H1 (cell line): ENCODE results near the gene PMEPA1. TPM values are rescaled to one million over a fixed set of nuclear protein-coding genes. Genes with fewer than 3 reads are reported as not detected.

ENCODE experiments used
- CTCF ChIA-PET: fragments of 300-600 bp; sonication (Branson Sonifier 250); formaldehyde crosslinking; loops from one replicate; lab custom pipeline; 2021; ENCODE audit not compliant: partially characterized antibody; lab: Charles Lee
- POLR2A ChIA-PET: fragments of 300-600 bp; sonication (Branson Sonifier 250); formaldehyde crosslinking; loops from one replicate; lab custom pipeline; 2021; ENCODE audit warnings: inconsistent platforms; ENCODE audit not compliant: partially characterized antibody; lab: Charles Lee
- DNase-seq, 2 experiments: peaks; one replicate each; pipeline versions ENCODE4 v3.0.0 to v3.0.0-alpha.2; 2010 to 2022; ENCODE audit warnings: low spot score in 2 of 2, low read depth in 1 of 2, mixed read lengths in 1 of 2
- FAIRE-seq: peaks from 2 replicates; lab custom pipeline; 2011; peaks lifted over from hg19 to GRCh38; lab: Jason Lieb, UNC
- H2AFZ ChIP-seq: 2 replicates; pipeline ENCODE4 v1.8.1; 2012; ENCODE audit warnings: low read length, inconsistent platforms
- H2AK5ac ChIP-seq: 2 replicates; pipeline ENCODE4 v1.6.1; 2013; ENCODE audit warnings: low read depth, low read length
- H2BK120ac ChIP-seq: replicated peaks from 2 replicates; pipeline ENCODE3; 2013; ENCODE audit warnings: low read depth, low read length, inconsistent platforms
- H2BK12ac ChIP-seq: 2 replicates; pipeline ENCODE4 v1.6.1; 2013; ENCODE audit warnings: low read depth, low read length
- H2BK15ac ChIP-seq: 2 replicates; pipeline ENCODE4 v1.6.1; 2013; ENCODE audit warnings: low read length
- H2BK20ac ChIP-seq: 2 replicates; pipeline ENCODE4 v1.6.1; 2013; ENCODE audit warnings: low read length
- H2BK5ac ChIP-seq: 2 replicates; pipeline ENCODE4 v1.6.1; 2013; ENCODE audit warnings: low read depth, low read length
- H3K14ac ChIP-seq: 2 replicates; pipeline ENCODE4 v1.6.1; 2013; ENCODE audit warnings: inconsistent platforms; ENCODE audit not compliant: insufficient read length
- H3K18ac ChIP-seq: 2 replicates; pipeline ENCODE4 v1.6.1; 2013; ENCODE audit warnings: low read length; ENCODE audit errors: extremely low read depth
- H3K23ac ChIP-seq: 2 replicates; pipeline ENCODE4 v1.6.1; 2013; ENCODE audit warnings: inconsistent platforms; ENCODE audit not compliant: insufficient read length
- H3K23me2 ChIP-seq: 2 replicates; pipeline ENCODE4 v1.6.1; 2013; ENCODE audit warnings: low read depth, low read length
- H3K27ac ChIP-seq: 2 replicates; pipeline ENCODE4 v1.6.1; 2011; ENCODE audit warnings: low read depth, low read length, inconsistent platforms
- H3K27me3 ChIP-seq, 4 experiments: replicated peaks in 1 of 4; 1 replicate in 1 of 4; 2 replicates in 3 of 4; pipeline versions ENCODE4 v1.6.1 to v1.8.1; 2011 to 2013; ENCODE audit warnings: low read length in 3 of 4, mild to moderate bottlenecking in 3 of 4, inconsistent platforms in 2 of 4, mixed read lengths in 2 of 4, moderate library complexity in 1 of 4; ENCODE audit not compliant: control insufficient read depth in 3 of 4, insufficient read depth in 3 of 4; ENCODE audit errors: extremely low read depth in 1 of 4
- H3K36me3 ChIP-seq, 4 experiments: 2 replicates each; pipeline versions ENCODE4 v1.6.1 to v1.8.1; 2011 to 2013; ENCODE audit warnings: mild to moderate bottlenecking in 4 of 4, low read length in 3 of 4, moderate library complexity in 2 of 4, control low read depth in 1 of 4, inconsistent platforms in 1 of 4; ENCODE audit not compliant: insufficient read depth in 4 of 4, control insufficient read depth in 2 of 4
- H3K4ac ChIP-seq: replicated peaks from 2 replicates; pipeline ENCODE3; 2013; ENCODE audit warnings: low read length, low read depth, mixed read lengths, inconsistent platforms; ENCODE audit not compliant: insufficient read length
- H3K4me1 ChIP-seq, 4 experiments: replicated peaks in 1 of 4; 1 replicate in 1 of 4; 2 replicates in 3 of 4; pipeline versions ENCODE4 v1.6.1 to v1.8.1; 2011 to 2013; ENCODE audit warnings: low read length in 3 of 4, inconsistent platforms in 2 of 4, mixed read lengths in 1 of 4; ENCODE audit not compliant: insufficient read depth in 4 of 4, control insufficient read depth in 3 of 4
- H3K4me2 ChIP-seq, 2 experiments: 2 replicates each; pipeline versions ENCODE4 v1.6.1 to v1.8.1; 2011 to 2013; ENCODE audit warnings: low read depth in 2 of 2, low read length in 2 of 2, control low read depth in 1 of 2, inconsistent platforms in 1 of 2, mild to moderate bottlenecking in 1 of 2; ENCODE audit not compliant: insufficient read depth in 1 of 2
- H3K4me3 ChIP-seq, 4 experiments: fragments of 200-600, 300-600 bp in 1 of 4; sonication (generic), shearing (Covaris generic), sonication (Bioruptor Twin) in 1 of 4; 2 replicates each; pipeline versions ENCODE4 v1.5.1 to v1.8.1; 2011 to 2016; ENCODE audit warnings: low read length in 4 of 4, low read depth in 3 of 4, control low read depth in 2 of 4, inconsistent platforms in 2 of 4, mild to moderate bottlenecking in 2 of 4, mixed read lengths in 1 of 4, moderate library complexity in 1 of 4; ENCODE audit not compliant: insufficient read depth in 2 of 4; ENCODE audit errors: extremely low read depth in 1 of 4
- H3K56ac ChIP-seq: replicated peaks from 2 replicates; pipeline ENCODE3; 2013; ENCODE audit warnings: low read depth, mild to moderate bottlenecking, mixed read lengths, low read length, inconsistent platforms; ENCODE audit not compliant: insufficient read length
- H3K79me1 ChIP-seq: 2 replicates; pipeline ENCODE4 v1.6.1; 2013; ENCODE audit warnings: low read depth, low read length, control low read depth
- H3K79me2 ChIP-seq, 2 experiments: 2 replicates each; pipeline versions ENCODE4 v1.6.1 to v1.8.1; 2012 to 2013; ENCODE audit warnings: low read length in 2 of 2, mild to moderate bottlenecking in 2 of 2, inconsistent platforms in 1 of 2; ENCODE audit not compliant: insufficient read depth in 2 of 2, control insufficient read depth in 1 of 2
- H3K9ac ChIP-seq, 4 experiments: replicated peaks in 1 of 4; 1 replicate in 1 of 4; 2 replicates in 3 of 4; pipeline versions ENCODE4 v1.6.1 to v1.8.1; 2011 to 2013; ENCODE audit warnings: low read depth in 3 of 4, low read length in 3 of 4, control low read depth in 2 of 4, mild to moderate bottlenecking in 2 of 4, moderate library complexity in 2 of 4, inconsistent platforms in 1 of 4; ENCODE audit errors: extremely low read depth in 1 of 4
- H3K9me3 ChIP-seq, 2 experiments: 2 replicates each; pipeline versions ENCODE4 v1.6.1 to v1.8.1; 2012 to 2013; ENCODE audit warnings: mild to moderate bottlenecking in 2 of 2, moderate library complexity in 2 of 2, control low read depth in 1 of 2, inconsistent platforms in 1 of 2, low read depth in 1 of 2, low read length in 1 of 2, mixed read lengths in 1 of 2; ENCODE audit not compliant: insufficient read depth in 2 of 2
- H4K20me1 ChIP-seq, 2 experiments: replicated peaks in 1 of 2; 2 replicates each; pipeline versions ENCODE3 to v1.8.1; 2011 to 2013; ENCODE audit warnings: inconsistent platforms in 2 of 2, low read length in 2 of 2, mild to moderate bottlenecking in 1 of 2; ENCODE audit not compliant: insufficient read depth in 2 of 2, control insufficient read depth in 1 of 2
- H4K5ac ChIP-seq: 2 replicates; pipeline ENCODE4 v1.6.1; 2013; ENCODE audit warnings: low read length, low read depth, mixed read lengths, inconsistent platforms; ENCODE audit not compliant: insufficient read length
- H4K8ac ChIP-seq: 2 replicates; pipeline ENCODE4 v1.8.0; 2013; ENCODE audit warnings: mild to moderate bottlenecking, moderate library complexity, low read length, inconsistent platforms; ENCODE audit not compliant: insufficient read depth; ENCODE audit errors: extremely low read depth
- H4K91ac ChIP-seq: replicated peaks from 2 replicates; pipeline ENCODE3; 2013; ENCODE audit warnings: low read length, mixed read lengths, inconsistent platforms; ENCODE audit not compliant: insufficient read length
- HDAC2 ChIP-seq, 2 experiments: fragments of 300-600 bp in 1 of 2; sonication (generic) in 1 of 2; IDR thresholded peaks; 2 replicates each; pipeline ENCODE4 v1.6.1; 2011 to 2012; ENCODE audit warnings: low read depth in 2 of 2, low read length in 2 of 2, mild to moderate bottlenecking in 2 of 2, moderate library complexity in 2 of 2, borderline replicate concordance in 1 of 2, inconsistent platforms in 1 of 2
- HDAC6 ChIP-seq: IDR thresholded peaks from one replicate; pipeline ENCODE4 v1.7.1; 2012; ENCODE audit warnings: low read depth, mild to moderate bottlenecking, inconsistent platforms, low read length, moderate library complexity
- JUN ChIP-seq: IDR thresholded peaks from 2 replicates; pipeline ENCODE4 v1.6.1; 2011; ENCODE audit warnings: low read depth, mild to moderate bottlenecking, improper control_type of control experiment, low read length
- SAP30 ChIP-seq: fragments of 300-600 bp; sonication (generic); IDR thresholded peaks from 2 replicates; pipeline ENCODE4 v1.7.1; 2012; ENCODE audit warnings: low read length, moderate library complexity, mild to moderate bottlenecking, inconsistent platforms; ENCODE audit not compliant: insufficient read depth, insufficient replicate concordance
- SIRT6 ChIP-seq: IDR thresholded peaks from one replicate; pipeline ENCODE4 v1.7.1; 2012; ENCODE audit warnings: low read length, inconsistent platforms
- SP4 ChIP-seq: IDR thresholded peaks from 2 replicates; pipeline ENCODE4 v1.6.1; 2012; ENCODE audit warnings: low read length, inconsistent platforms
- WGBS, 2 experiments: shearing (Covaris generic) in 1 of 2; methylation state at CpG; one replicate each; pipeline versions ENCODE4 v1.1.6 to v1.1.7; 2013 to 2015; ENCODE audit warnings: low lambda C conversion rate in 2 of 2, mixed read lengths in 2 of 2, inconsistent platforms in 1 of 2, low coverage in 1 of 2, missing lambda C conversion rate in 1 of 2; ENCODE audit not compliant: insufficient replicate concordance in 2 of 2, insufficient coverage in 1 of 2, insufficient read length in 1 of 2; ENCODE audit errors: extremely low coverage in 1 of 2, missing lambda C conversion rate in 1 of 2; 5-methylcytosine and 5-hydroxymethylcytosine counted together
- polyA plus RNA-seq, 7 experiments: library from polyadenylated mRNA; depleted of rRNA in 3 of 7; stranded (reverse) in 5 of 7; unstranded in 2 of 7; fragments of >200 nt in 5 of 7; fragments of 200-250 nt in 2 of 7; gene quantifications; 1 replicate in 5 of 7; 2 replicates in 1 of 7; 4 replicates in 1 of 7; pipeline versions ENCODE4 v1.2.1 to v1.2.3, GENCODE V29; 2011 to 2013; ENCODE audit warnings: missing spikeins in 2 of 7, mixed read lengths in 2 of 7
- total RNA-seq: library from RNA; stranded (reverse); fragmentation: NEBNext Ultra II Directional; extraction: Animal tissue kit (Norgen Biotek cat#: 25700); gene quantifications from 2 replicates; pipeline ENCODE4 v1.2.1, GENCODE V29; 2021

Gene PMEPA1
- total and polyA plus RNA-seq, 2 of the 8 experiments (the other 6 are each of a cell fraction or from before 2014, with no cell fraction given) = 12.7 to 20.5 TPM

- Histone ChIP-seq H2BK15ac (no peak overlapping the region), H2BK20ac (no peak overlapping the region), H3K4ac (no peak overlapping the region), H3K79me2 (peaks cover 0 to 48% of the 10 kb centered on the region in 2 experiments; a peak in 2 of 4 replicates), H2AFZ (no peak overlapping the region), H3K4me3 (no peak overlapping the region), H3K56ac (no peak overlapping the region), H4K91ac (peak overlapping the region; percentile 15), H3K36me3 (no peaks in the 10 kb centered on the region), H2BK5ac (no peak overlapping the region; the same call in 1 of the 2 replicates), H3K9ac (no peak overlapping the region), H4K20me1 (peaks cover 7 to 30% of the 10 kb centered on the region in 2 experiments), H2BK12ac (no peak overlapping the region), H3K23ac (no peak overlapping the region), H3K4me1 (peaks cover 0 to 30% (median 7%) of the 10 kb centered on the region in 4 experiments; a peak in 6 of 7 replicates), H3K14ac (no peak overlapping the region), H3K79me1 (peaks cover 11% of the 10 kb centered on the region), H4K5ac (no peak overlapping the region), H3K27ac (no peak overlapping the region), H3K4me2 (no peak overlapping the region; a peak in 1 of 4 replicates), H3K27me3 (no peaks in the 10 kb centered on the region), H4K8ac (no peak overlapping the region), H3K18ac (no peak overlapping the region), H3K23me2 (no peaks in the 10 kb centered on the region), H3K9me3 (no peaks in the 10 kb centered on the region), H2BK120ac (no peak overlapping the region), H2AK5ac (0 out of 2 replicates have a peak overlapping the region, but pooled peaks have one; percentile 13)
- no peak for DNase-seq
- 91% methylated on average over 20 of the region's 21 CpGs; no CpG with 5 or more reads in 1 of the 2 experiments for WGBS, 2 experiments
- CTCF ChIA-PET = interaction anchor here (1.1 to 1.4 kb wide), 4 partner anchors 12 to 420 kb away, joined by 3 to 4 read pairs (median 3); no protein-coding TSS in a partner anchor
- POLR2A ChIA-PET = interaction anchor here (1.2 kb wide), 1 partner anchor 11 kb away, joined by 4 read pairs; no protein-coding TSS in a partner anchor
- no peak for TF ChIP-seq SAP30
- TF ChIP-seq JUN = no peak
- TF ChIP-seq SP4 = no peak
- no peak for TF ChIP-seq SIRT6
- TF ChIP-seq HDAC6 = no peak
- no peak for TF ChIP-seq HDAC2 (IDR thresholded peaks at IDR 0.05; ENCODE audit: borderline replicate concordance in 1 of 2, low read depth in 2 of 2, low read length in 2 of 2)
- no peak for FAIRE-seq
Observed at GRCh38 chr20:57666106-57666833, 43.5 kb downstream of the PMEPA1 start.
